Tibial nerve (tissue), 3 donors: ENCODE measurements around the gene TMEM170B.

ENCODE experiments used
- CTCF ChIP-seq, 5 experiments: fragments of 200-600 bp in 3 of 5; fragments of 450-650 bp in 2 of 5; sonication (generic) in 3 of 5; IDR thresholded peaks; one replicate each; pipeline ENCODE4 v1.5.1; 2016 to 2019; ENCODE audit warnings: antibody characterized with exemption in 5 of 5, mild to moderate bottlenecking in 3 of 5, moderate library complexity in 2 of 5
- POLR2A ChIP-seq, 2 donors: fragments of 450-650 bp; IDR thresholded peaks; one replicate each; pipeline ENCODE4 v1.6.1; 2017; ENCODE audit warnings: antibody characterized with exemption in 2 of 2, mild to moderate bottlenecking in 2 of 2, moderate library complexity in 2 of 2

- TF ChIP-seq CTCF (IDR thresholded peaks at IDR 0.05) (no peak), POLR2A (IDR thresholded peaks at IDR 0.05) (peak in 1 of 2 donors; percentile 13)
Measured at GRCh38 chr6:11538052-11538818, 686 bp downstream of the TMEM170B start.
